Aorta (tissue), 5 donors: ENCODE measurements around the gene MYB. TPM values are rescaled to one million over a fixed set of nuclear protein-coding genes. Genes with fewer than 3 reads are reported as not detected.
A peak's percentile ranks its signal among the peaks of the same experiment; 100 is the strongest.
"Not testable (repeated sequence)": the region's sequence is repeated elsewhere in the genome, so short reads cannot be mapped to it uniquely, and the experiment has no call there.

Experiments
- ATAC-seq: fragments of 200-7000 bp; cut with Tn5 transposase; one replicate; pipeline ENCODE4 v1.9.1; 2022; ENCODE audit warnings: moderate library complexity; ENCODE audit not compliant: low FRiP score
- DNase-seq, 2 donors: peaks; one replicate each; pipeline ENCODE4 v3.0.0-alpha.2; 2020
- H3K27ac ChIP-seq, 2 donors: one replicate each; pipeline ENCODE4 v1.5.1; 2013; ENCODE audit warnings: low read length in 2 of 2, mild to moderate bottlenecking in 2 of 2, moderate library complexity in 2 of 2, control low read depth in 1 of 2, inconsistent platforms in 1 of 2, low read depth in 1 of 2
- H3K27me3 ChIP-seq, 2 donors: one replicate each; pipeline ENCODE4 v1.6.1; 2013; ENCODE audit warnings: control low read depth in 1 of 2, low read length in 1 of 2, mild to moderate bottlenecking in 1 of 2, moderate library complexity in 1 of 2; ENCODE audit not compliant: insufficient read depth in 2 of 2, control insufficient read depth in 1 of 2
- H3K36me3 ChIP-seq, 2 donors: one replicate each; pipeline ENCODE4 v1.6.1; 2013; ENCODE audit warnings: control low read depth in 1 of 2, low read length in 1 of 2, mild to moderate bottlenecking in 1 of 2; ENCODE audit not compliant: insufficient read depth in 2 of 2, control insufficient read depth in 1 of 2
- H3K4me1 ChIP-seq, 2 donors: one replicate each; pipeline ENCODE4 v1.6.1; 2013; ENCODE audit warnings: low read length in 2 of 2, control low read depth in 1 of 2, mild to moderate bottlenecking in 1 of 2, moderate library complexity in 1 of 2; ENCODE audit not compliant: insufficient read depth in 2 of 2, control insufficient read depth in 1 of 2
- H3K4me3 ChIP-seq, 2 donors: one replicate each; pipeline ENCODE4 v1.5.1; 2013; ENCODE audit warnings: low read length in 2 of 2, control low read depth in 1 of 2, mild to moderate bottlenecking in 1 of 2
- H3K9me3 ChIP-seq: one replicate; pipeline ENCODE4 v1.6.1; 2013; ENCODE audit warnings: mild to moderate bottlenecking, low read length; ENCODE audit not compliant: control insufficient read depth
- WGBS, 2 donors: extraction: QIAGEN DNeasy Blood & Tissue Kit; methylation state at CpG; one replicate each; pipeline ENCODE4 v1.1.7; 2013; 5-methylcytosine and 5-hydroxymethylcytosine counted together
- intact Hi-C, 2 donors: fragments of 100-400 bp; cut with DNase I; formaldehyde crosslinking; loops; one replicate each; pipeline versions ENCODE4 v1.14.2 to v1.15.0; 2022
- long read RNA-seq, 2 donors: library from polyadenylated mRNA; unstranded; transcript quantifications; one replicate each; pipeline ENCODE4 v2.0.0, GENCODE V29; 2020 to 2021
- polyA plus RNA-seq, 2 donors: library from polyadenylated mRNA; stranded (reverse); fragments of 200-250 nt; gene quantifications; one replicate each; pipeline ENCODE4 v1.2.3, GENCODE V29; 2013
- total RNA-seq, 2 donors: library from RNA; stranded (reverse); fragmentation: NEBNext Ultra II Directional; extraction: Animal tissue kit (Norgen Biotek cat#: 25700); gene quantifications; one replicate each; pipeline ENCODE4 v1.2.1, GENCODE V29; 2021
- donor health status: healthy with polysubstance abuse.
- donor health status: Bipolar disorder and iron deficiency.
- donor health status: DM: no; HTN: no; CAD: no.
- donor health status: DM: no; HTN: no; CAD: no.
- donor health status: DM: yes; HTN: yes; CAD: no.

Gene MYB
- under 1 TPM in 1 of 2 donors, not detected in 1; 0.87 TPM for total RNA-seq
- 1 to 10 TPM in 1 of 2 donors, not detected in 1; 2.8 TPM for polyA plus RNA-seq
- long read RNA-seq, donor 1 = 0 reads
- long read RNA-seq, donor 2 = 0 reads

DNA sequence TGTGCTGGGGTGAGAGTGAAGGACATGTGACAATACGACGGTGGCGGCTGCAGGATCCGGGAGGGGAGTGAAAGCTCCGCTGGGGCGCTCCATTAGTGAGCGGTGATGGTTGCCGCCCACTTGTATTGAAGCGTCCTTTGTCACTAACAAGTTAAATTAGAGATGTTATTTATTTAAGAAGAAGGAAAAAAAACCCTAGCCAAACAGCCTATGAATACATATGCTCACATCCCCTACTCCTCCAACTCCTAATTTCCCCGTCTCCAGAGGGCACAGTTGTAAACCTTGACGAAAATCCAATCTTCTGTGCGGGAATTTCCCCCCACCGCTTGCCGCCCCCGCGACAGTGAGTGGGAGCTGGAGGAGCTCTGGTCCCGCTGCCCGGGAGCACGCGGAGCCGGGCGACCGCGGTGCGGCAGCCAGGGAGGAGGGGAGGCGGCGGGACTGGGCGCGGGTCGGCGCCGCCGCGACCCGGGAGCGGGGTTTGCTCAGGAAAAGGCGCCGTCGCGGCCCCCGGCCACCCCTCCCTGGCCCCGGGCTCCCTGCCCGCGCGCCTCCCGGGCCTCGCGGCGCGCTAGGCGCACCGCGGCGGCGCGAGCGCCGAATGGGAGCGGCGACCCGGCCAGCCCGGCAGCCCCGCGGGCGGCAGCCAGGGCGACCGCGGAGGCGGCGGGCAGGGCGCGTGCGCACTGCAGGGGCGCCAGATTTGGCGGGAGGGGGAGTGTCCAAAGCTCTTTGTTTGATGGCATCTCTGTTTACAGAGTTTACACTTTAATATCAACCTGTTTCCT lies at the start of gene MYB:
TSS of gene MYB (plus strand) at position 767 of the 791 bp plus-strand sequence. CDS start 206 bp downstream, outside the sequence.
- H3K27me3 ChIP-seq = no peaks in the 10 kb centered on the region
- 1% methylated on average over 37 to 75 of the region's 75 CpGs for WGBS, 2 donors
- ATAC-seq (peak; percentile 67), DNase-seq (peak; percentile 57 to 80)
- intact Hi-C loops = no loop called here
- peak within 1 kb of the TSS; percentile 65 to 81 for H3K4me3 ChIP-seq
- no peaks in the 10 kb centered on the region for H3K36me3 ChIP-seq
- H3K9me3 ChIP-seq = no peaks in the 10 kb centered on the region
- H3K4me1 ChIP-seq = no peaks in the 10 kb centered on the region
- H3K27ac ChIP-seq = no peak within 1 kb of the TSS

DNA sequence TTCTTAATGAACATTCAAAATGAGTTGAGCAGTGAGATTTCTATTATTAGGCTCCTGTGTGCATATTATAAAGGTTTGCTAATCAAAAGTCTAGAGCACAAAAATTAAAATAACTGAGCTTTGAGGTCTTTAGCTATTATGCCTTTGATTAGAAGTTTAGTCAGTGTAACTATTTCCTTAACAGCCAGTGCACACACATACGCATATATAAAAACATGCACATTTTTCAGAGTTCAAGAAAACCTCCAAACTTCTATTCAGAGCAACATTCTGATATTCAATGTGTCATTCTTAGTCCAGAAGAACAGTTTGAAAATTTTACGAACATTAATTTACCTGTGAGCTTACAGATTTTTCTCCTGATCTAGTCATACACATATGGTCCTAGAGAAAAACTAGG lies 48.3 kb upstream of the MYB start:
- intact Hi-C loops = no loop called here
- ATAC-seq = no peak
- 68 to 74% methylated on average over 2 of the region's 2 CpGs for WGBS, 2 donors

DNA sequence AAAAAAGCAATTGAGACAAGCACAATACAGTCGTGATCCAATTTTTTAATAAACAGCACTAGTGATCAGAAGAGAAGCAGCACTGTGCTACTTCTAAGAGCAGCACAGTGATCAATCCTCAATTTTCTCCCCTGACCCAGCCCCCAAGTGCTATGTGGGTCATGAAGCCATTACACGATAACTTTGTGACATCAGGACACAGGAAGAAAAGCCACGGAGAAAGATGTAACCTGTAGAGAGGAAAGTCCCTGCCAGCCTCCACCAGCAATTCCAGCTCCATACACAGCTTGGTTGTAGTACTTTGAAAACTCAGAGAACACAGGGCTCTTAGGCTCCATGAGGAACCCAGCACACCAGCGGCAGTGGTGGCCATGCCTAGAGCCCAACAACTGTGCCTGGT lies 45.3 kb upstream of the MYB start:
- no peaks in the 10 kb centered on the region for H3K4me1 ChIP-seq
- no peak overlapping the region for H3K4me3 ChIP-seq
- no peaks in the 10 kb centered on the region for H3K9me3 ChIP-seq
- ATAC-seq = no peak
- 84 to 88% methylated on average over 4 of the region's 4 CpGs for WGBS, 2 donors
- no peaks in the 10 kb centered on the region for H3K27me3 ChIP-seq
- DNase-seq = no peak
- intact Hi-C loops = no loop called here
- H3K27ac ChIP-seq = no peak overlapping the region
- H3K36me3 ChIP-seq = no peaks in the 10 kb centered on the region

More for the DNA sequence above, 48.3 kb upstream of the MYB start:
- no peak for DNase-seq
- no peaks in the 10 kb centered on the region for H3K4me1 ChIP-seq
- H3K4me3 ChIP-seq = no peak overlapping the region
- no peaks in the 10 kb centered on the region for H3K27me3 ChIP-seq
- no peaks in the 10 kb centered on the region for H3K9me3 ChIP-seq
- H3K27ac ChIP-seq = no peak overlapping the region
- no peaks in the 10 kb centered on the region for H3K36me3 ChIP-seq

DNA sequence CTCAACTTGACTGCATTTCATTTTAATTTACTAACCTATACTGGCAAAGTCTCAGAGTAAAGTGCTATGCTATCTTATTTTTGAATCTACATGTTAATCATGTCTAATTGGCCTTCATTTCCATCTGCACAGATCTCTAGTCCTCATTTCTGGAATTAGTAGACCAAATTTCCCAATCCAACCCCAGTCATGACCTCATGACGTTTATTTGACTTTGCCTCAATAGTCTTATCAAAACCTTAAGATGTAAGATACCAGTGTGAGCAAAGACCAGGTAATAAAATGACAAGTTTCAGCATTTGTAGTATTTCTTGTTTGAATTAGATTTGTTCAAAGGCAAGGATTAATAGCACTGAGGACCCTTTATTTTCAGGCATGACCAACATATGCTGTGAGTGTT lies 43.3 kb upstream of the MYB start:
- 52 to 71% methylated on average over 1 of the region's 1 CpG for whole genome bisulfite sequencing, 2 donors
- ATAC-seq = no peak
- no peaks in the 10 kb centered on the region for H3K27me3 ChIP-seq
- H3K9me3 ChIP-seq = no peaks in the 10 kb centered on the region
- no peaks in the 10 kb centered on the region for H3K36me3 ChIP-seq
- intact Hi-C loops = no loop called here
- no peak overlapping the region for H3K27ac ChIP-seq
- no peak for DNase-seq
- H3K4me1 ChIP-seq = no peaks in the 10 kb centered on the region
- H3K4me3 ChIP-seq = no peak overlapping the region

DNA sequence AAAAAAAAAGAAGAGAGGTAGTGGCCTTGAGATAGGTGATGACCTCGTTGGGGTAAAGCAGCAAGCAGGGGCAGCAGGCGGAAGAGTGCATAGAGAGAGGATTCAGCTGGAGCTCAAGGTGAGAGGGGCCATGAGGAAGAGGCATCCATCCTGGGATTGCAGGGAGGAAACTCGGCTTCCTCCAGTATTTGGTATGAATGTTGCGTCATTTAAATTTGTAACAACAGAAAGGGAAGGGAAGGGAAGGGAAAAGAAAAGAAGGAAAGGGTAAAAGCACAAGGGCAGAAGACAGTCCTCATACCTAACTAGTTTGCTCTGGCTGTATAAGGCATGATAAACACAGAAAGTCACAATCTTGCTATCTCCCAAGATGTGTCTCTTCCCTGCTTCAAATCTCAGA lies 39.9 kb upstream of the MYB start:
- H3K27ac ChIP-seq = no peak overlapping the region
- H3K4me1 ChIP-seq = no peaks in the 10 kb centered on the region
- WGBS, 2 donors = 78 to 82% methylated on average over 4 of the region's 4 CpGs
- no peak overlapping the region for H3K4me3 ChIP-seq
- ATAC-seq = no peak
- no peaks in the 10 kb centered on the region for H3K27me3 ChIP-seq
- no peak for DNase-seq
- no peaks in the 10 kb centered on the region for H3K9me3 ChIP-seq
- no peaks in the 10 kb centered on the region for H3K36me3 ChIP-seq
- intact Hi-C loops = no loop called here

DNA sequence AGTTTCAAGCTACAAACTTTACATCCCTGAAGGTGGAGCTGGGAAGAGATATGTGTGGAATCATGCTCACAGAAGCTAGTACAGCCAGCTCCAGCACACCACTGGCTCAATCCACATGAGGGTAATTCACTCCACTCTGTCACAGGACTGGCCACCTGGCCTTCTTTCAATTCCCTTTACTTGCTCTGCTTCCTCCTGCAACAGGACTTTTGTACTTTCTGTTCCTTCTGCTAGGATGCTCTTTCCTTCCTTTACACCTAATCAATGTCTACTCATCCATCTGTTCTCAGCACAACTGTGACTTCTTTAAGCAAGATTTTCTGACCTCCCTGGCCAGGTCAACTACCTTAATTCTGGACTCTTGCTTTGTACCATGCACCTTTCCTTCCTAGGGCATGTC lies 39.4 kb upstream of the MYB start:
- intact Hi-C loops = no loop called here

DNA sequence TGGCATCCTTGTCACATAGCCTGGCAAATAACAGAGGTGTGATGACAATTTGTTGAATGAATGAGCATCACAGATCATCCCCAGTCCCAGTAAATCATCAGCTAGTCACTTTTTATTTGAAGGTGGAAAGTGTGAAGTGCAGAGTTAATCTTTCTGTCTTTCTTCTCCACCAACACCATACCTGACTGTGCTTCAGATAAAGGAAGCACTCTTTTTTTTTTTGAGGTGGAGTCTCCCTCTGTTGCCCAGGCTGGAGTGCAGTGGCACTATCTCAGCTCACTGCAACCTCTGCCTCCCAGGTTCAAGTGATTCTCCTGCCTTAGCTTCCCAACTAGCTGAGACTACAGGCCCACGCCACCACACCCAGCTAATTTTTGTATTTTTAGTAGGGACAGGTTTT lies 38.9 kb upstream of the MYB start:
- ATAC-seq, DNase-seq, H3K9me3 ChIP-seq, H3K27me3 ChIP-seq, H3K4me1 ChIP-seq, H3K36me3 ChIP-seq, intact Hi-C loops, H3K27ac ChIP-seq, H3K4me3 ChIP-seq: not testable (repeated sequence)
- WGBS, 2 donors = 92 to 96% methylated on average over 1 of the region's 1 CpG

More for the DNA sequence above, 39.4 kb upstream of the MYB start:
- Histone ChIP-seq H3K36me3 (no peaks in the 10 kb centered on the region), H3K27ac (no peak overlapping the region), H3K9me3 (no peaks in the 10 kb centered on the region), H3K4me1 (no peaks in the 10 kb centered on the region), H3K4me3 (no peak overlapping the region), H3K27me3 (no peaks in the 10 kb centered on the region)
- DNase-seq (no peak), ATAC-seq (no peak)

DNA sequence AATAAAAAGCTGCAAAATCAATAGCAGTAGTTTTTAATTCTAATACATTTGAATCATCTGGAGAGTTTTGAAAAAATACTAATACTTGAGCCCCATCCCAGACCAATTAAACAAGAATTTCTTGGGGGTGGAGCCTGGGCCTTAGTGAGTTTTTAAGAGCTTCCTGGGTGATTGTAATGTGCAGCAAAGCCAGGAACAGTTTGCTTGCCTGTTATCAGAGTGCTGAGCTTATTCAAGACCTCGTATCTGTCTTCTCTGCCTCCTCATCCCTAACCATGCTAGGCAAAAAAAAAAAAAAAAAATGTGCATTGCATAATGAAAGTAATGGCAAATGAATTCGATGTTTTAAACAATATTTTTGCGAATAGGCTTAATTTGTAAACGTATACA lies 36.4 kb upstream of the MYB start:
- H3K36me3 ChIP-seq = no peaks in the 10 kb centered on the region
- intact Hi-C loops = no loop called here

DNA sequence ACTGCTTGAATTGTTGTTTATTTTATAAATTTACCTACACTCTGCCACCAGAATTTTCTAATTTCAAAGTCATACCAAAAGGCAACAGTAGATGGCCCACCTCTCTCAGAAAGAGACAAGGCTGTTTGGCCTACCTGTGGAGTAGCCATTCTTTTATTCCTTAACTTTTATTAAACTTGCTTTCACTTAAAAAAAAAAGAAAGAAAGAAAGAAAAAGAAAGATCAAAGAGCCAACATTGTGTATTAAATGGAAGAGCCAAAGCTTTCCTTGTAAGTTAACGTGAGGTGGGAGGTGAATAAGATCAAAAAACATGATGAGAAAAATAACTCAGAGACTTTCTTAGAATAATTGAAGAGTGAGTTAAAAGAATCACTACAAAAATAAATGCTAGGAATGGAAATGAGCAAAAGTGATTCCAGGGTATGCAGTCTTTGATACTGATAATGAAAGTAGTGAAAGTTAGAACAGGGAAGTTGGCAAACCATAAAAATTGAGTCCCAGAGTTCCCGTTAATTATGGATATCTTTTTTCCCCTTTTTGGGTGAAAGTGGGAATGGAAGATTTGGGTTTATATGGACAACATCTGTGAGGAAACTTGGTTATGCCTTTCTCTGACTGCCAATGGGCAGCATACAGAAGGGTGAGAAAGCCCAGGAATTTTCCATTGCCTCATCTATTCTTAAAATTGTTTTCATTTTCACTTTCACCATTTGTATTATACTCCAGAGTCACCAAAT lies 35.9 kb upstream of the MYB start:
- no peaks in the 10 kb centered on the region for H3K27me3 ChIP-seq
- WGBS, 2 donors = 79 to 88% methylated on average over 2 of the region's 2 CpGs
- ATAC-seq (no peak), DNase-seq (no peak)
- no peak overlapping the region for H3K4me3 ChIP-seq
- H3K9me3 ChIP-seq = no peaks in the 10 kb centered on the region
- no peaks in the 10 kb centered on the region for H3K4me1 ChIP-seq
- intact Hi-C loops = no loop called here
- no peaks in the 10 kb centered on the region for H3K36me3 ChIP-seq
- H3K27ac ChIP-seq = no peak overlapping the region

More for the DNA sequence above, 36.4 kb upstream of the MYB start:
- Histone ChIP-seq H3K9me3 (no peaks in the 10 kb centered on the region), H3K4me1 (no peaks in the 10 kb centered on the region), H3K27me3 (no peaks in the 10 kb centered on the region), H3K4me3 (no peak overlapping the region), H3K27ac (no peak overlapping the region)
- ATAC-seq (no peak), DNase-seq (no peak)
- WGBS, 2 donors = 27 to 32% methylated on average over 4 of the region's 4 CpGs
